ENCODE data around the gene ARPIN.

DNA sequence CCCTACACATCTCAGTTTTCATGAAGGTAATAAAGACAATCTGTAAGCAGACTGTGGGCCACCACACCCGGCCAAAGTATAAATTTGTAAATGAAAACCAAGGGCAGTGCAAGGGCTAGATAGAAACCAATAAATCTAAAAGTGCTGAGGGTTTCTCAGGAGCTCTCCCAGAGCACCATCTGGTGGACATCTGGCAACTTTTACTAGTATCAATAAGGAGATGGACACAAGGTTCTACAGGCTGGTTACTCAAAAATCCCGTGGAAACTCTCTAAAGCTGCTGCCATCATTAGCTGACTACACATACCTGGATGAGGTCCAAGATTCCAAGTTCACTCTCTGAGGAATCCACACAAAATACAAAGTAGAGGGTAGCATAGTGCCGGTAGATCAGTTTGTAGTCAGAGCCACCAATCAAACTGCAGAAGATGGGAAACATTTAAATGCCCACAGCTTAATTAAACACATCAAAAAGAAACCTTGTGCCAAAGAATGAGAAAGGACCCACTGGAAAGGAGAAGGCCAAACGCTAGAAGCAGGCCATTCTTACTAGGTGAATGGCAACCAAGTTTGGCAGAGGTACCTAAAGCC lies 24.4 kb downstream of the ARPIN start:
- TF ChIP-seq, protein P1, sequence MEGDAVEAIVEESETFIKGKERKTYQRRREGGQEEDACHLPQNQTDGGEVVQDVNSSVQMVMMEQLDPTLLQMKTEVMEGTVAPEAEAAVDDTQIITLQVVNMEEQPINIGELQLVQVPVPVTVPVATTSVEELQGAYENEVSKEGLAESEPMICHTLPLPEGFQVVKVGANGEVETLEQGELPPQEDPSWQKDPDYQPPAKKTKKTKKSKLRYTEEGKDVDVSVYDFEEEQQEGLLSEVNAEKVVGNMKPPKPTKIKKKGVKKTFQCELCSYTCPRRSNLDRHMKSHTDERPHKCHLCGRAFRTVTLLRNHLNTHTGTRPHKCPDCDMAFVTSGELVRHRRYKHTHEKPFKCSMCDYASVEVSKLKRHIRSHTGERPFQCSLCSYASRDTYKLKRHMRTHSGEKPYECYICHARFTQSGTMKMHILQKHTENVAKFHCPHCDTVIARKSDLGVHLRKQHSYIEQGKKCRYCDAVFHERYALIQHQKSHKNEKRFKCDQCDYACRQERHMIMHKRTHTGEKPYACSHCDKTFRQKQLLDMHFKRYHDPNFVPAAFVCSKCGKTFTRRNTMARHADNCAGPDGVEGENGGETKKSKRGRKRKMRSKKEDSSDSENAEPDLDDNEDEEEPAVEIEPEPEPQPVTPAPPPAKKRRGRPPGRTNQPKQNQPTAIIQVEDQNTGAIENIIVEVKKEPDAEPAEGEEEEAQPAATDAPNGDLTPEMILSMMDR (conservative IDR thresholded peaks at IDR 0.05; ENCODE audit: low read depth in 2 of 2), result peak; percentile 49 to 57
- TF ChIP-seq EZH2phosphoT487 (IDR thresholded peaks at IDR 0.05; ENCODE audit: unreplicated experiment), result no peak
- no peak for TF ChIP-seq ZNF331 (CRISPR knock-in tag; IDR thresholded peaks at IDR 0.05; ENCODE audit: low read depth)
- TF ChIP-seq EZH2 (IDR thresholded peaks at IDR 0.05; ENCODE audit: low read depth, unreplicated experiment), result no peak
- TF ChIP-seq ZNF114 (CRISPR knock-in tag; IDR thresholded peaks at IDR 0.05), result no peak
- no peak for TF ChIP-seq POLR2AphosphoS5 (IDR thresholded peaks at IDR 0.05; ENCODE audit: low read depth)
- no peak for TF ChIP-seq JUNB (IDR thresholded peaks at IDR 0.05; ENCODE audit: unreplicated experiment)
- TF ChIP-seq, protein P2, sequence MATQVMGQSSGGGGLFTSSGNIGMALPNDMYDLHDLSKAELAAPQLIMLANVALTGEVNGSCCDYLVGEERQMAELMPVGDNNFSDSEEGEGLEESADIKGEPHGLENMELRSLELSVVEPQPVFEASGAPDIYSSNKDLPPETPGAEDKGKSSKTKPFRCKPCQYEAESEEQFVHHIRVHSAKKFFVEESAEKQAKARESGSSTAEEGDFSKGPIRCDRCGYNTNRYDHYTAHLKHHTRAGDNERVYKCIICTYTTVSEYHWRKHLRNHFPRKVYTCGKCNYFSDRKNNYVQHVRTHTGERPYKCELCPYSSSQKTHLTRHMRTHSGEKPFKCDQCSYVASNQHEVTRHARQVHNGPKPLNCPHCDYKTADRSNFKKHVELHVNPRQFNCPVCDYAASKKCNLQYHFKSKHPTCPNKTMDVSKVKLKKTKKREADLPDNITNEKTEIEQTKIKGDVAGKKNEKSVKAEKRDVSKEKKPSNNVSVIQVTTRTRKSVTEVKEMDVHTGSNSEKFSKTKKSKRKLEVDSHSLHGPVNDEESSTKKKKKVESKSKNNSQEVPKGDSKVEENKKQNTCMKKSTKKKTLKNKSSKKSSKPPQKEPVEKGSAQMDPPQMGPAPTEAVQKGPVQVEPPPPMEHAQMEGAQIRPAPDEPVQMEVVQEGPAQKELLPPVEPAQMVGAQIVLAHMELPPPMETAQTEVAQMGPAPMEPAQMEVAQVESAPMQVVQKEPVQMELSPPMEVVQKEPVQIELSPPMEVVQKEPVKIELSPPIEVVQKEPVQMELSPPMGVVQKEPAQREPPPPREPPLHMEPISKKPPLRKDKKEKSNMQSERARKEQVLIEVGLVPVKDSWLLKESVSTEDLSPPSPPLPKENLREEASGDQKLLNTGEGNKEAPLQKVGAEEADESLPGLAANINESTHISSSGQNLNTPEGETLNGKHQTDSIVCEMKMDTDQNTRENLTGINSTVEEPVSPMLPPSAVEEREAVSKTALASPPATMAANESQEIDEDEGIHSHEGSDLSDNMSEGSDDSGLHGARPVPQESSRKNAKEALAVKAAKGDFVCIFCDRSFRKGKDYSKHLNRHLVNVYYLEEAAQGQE (IDR thresholded peaks at IDR 0.05; ENCODE audit: unreplicated experiment), result no peak
- TF ChIP-seq STAT1 (IDR thresholded peaks at IDR 0.05; ENCODE audit: unreplicated experiment), result no peak
- no peak for TF ChIP-seq CREB1 (CRISPR knock-in tag; IDR thresholded peaks at IDR 0.05; ENCODE audit: low read depth)
